Activated effector memory CD4-positive, alpha-beta T cell treated with anti-CD3 and anti-CD28 coated beads, Interleukin-2, amount 50 U/mL, for 16 hours (primary cell): Measurements from ENCODE around the gene PRDX5.

ENCODE experiments used
- DNase-seq: peaks from one replicate; pipeline ENCODE4 v3.0.0-alpha.2; 2020

Gene PRDX5

DNA sequence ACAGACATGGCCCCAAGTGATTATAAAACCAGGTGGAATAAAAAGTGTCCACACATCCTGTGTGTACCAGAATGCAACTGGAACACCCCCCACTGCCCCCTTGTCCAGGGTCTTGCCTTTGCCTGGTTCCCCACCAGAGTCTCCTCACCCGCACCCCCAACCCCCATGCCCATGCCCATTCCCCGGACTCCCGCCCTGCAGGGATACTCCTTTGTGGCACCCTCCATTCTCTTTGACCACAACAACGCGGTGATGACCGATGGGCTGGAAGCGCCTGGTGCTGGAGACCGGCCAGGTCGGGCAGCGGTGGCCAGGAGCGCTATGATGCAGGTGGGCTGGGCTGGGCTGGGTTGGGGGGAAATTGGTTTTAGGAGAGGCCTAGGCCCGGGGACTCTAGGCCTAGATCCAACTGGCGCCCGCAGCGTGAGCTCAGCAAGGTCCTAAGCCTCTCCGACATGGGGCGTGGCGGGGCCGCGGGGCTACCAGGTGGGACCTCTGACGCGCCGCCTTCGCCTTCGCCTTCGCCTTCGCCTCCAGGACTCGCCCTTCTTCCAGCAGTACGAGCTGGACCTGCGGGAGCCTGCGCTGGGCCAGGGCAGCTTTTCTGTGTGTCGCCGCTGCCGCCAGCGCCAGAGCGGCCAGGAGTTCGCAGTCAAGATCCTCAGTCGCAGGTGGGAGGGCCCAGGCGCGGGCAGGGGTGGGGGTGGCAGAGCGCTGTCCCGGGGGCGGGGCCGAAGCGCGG lies 50.2 kb downstream of the PRDX5 start:
- no peak for DNase-seq

DNA sequence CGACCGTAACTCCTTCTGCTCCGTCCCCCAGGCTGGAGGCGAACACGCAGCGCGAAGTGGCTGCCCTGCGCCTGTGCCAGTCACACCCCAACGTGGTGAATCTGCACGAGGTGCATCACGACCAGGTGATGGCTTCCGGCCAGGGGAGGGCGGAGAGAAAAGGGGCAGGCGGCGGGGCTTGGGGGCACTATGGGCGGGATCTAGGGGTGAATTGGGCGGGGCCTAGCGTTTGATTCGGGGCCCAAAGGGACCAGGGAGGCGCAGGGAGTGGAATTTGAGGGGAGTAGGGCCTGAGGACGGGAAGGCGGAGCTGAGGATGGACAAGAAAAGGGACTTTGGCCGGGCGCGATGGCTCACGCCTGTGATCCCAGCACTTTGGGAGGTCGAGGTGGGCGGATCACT lies 50.8 kb downstream of the PRDX5 start:
- no peak for DNase-seq

- DNase-seq: no peak
These were observed 51.8 kb downstream of the PRDX5 start for GRCh38 chr11:64369440-64370421.

GRCh38 chr11:64371201-64371600 lies 53.3 kb downstream of the PRDX5 start:
- no peak for DNase-seq
